SK-N-SH (cell line): ENCODE results near the gene SBK1. TPM values are rescaled to one million over a fixed set of nuclear protein-coding genes. Genes with fewer than 3 reads are reported as not detected.

ENCODE experiments used
- CTCF ChIA-PET: fragments of 300-600, 350-600 bp; formaldehyde crosslinking; extraction: SDS; loops from one replicate; lab custom pipeline; 2021; lab: Yijun Ruan, JAX
- POLR2A ChIA-PET: fragments of 350-600 bp; sonication (Branson Sonifier 250); formaldehyde crosslinking; extraction: SDS; loops from one replicate; lab custom pipeline; 2020; ENCODE audit warnings: antibody characterized with exemption, inconsistent platforms; lab: Yijun Ruan, JAX
- DNase-seq: peaks from one replicate; pipeline ENCODE4 v3.0.0; 2012
- H2AFZ ChIP-seq: fragments of 200-600 bp; sonication (generic); 2 replicates; pipeline ENCODE4 v1.8.1; 2016; ENCODE audit warnings: antibody characterized with exemption, mild to moderate bottlenecking, low read depth
- H3F3A ChIP-seq: fragments of 200-600 bp; sonication (generic); replicated peaks from 2 replicates; pipeline ENCODE3; 2016; ENCODE audit warnings: antibody characterized with exemption, mild to moderate bottlenecking; ENCODE audit not compliant: insufficient read depth
- H3K27ac ChIP-seq, 2 experiments: fragments of 200-500 bp in 1 of 2; fragments of 200-600 bp in 1 of 2; sonication (Bioruptor generic) in 1 of 2; sonication (generic), shearing (Covaris generic) in 1 of 2; 2 replicates each; pipeline versions ENCODE4 v1.5.1 to v1.6.1; 2014 to 2016; ENCODE audit warnings: low read depth in 2 of 2, inconsistent platforms in 1 of 2, low read length in 1 of 2, mild to moderate bottlenecking in 1 of 2, mixed read lengths in 1 of 2
- H3K27me3 ChIP-seq: fragments of 200-600 bp; sonication (generic), shearing (Covaris generic); 2 replicates; pipeline ENCODE4 v1.6.1; 2016; ENCODE audit warnings: mixed run types; ENCODE audit not compliant: insufficient read depth
- H3K36me3 ChIP-seq, 2 experiments: fragments of 200-500 bp in 1 of 2; fragments of 200-600 bp in 1 of 2; sonication (Bioruptor generic) in 1 of 2; sonication (generic) in 1 of 2; replicated peaks in 1 of 2; 2 replicates each; pipeline versions ENCODE3 to v1.5.1; 2014 to 2016; ENCODE audit warnings: low read length in 1 of 2, mild to moderate bottlenecking in 1 of 2; ENCODE audit not compliant: insufficient read depth in 2 of 2, control insufficient read depth in 1 of 2
- H3K4me1 ChIP-seq, 2 experiments: fragments of 200-500 bp in 1 of 2; fragments of 200-600 bp in 1 of 2; sonication (Bioruptor generic) in 1 of 2; sonication (generic), shearing (Covaris generic) in 1 of 2; 2 replicates each; pipeline versions ENCODE4 v1.5.1 to v1.6.1; 2014 to 2016; ENCODE audit warnings: low read depth in 1 of 2, low read length in 1 of 2, mixed run types in 1 of 2; ENCODE audit not compliant: insufficient read depth in 2 of 2, control insufficient read depth in 1 of 2
- H3K4me2 ChIP-seq: fragments of 200-600 bp; sonication (generic), shearing (Covaris generic); 2 replicates; pipeline ENCODE4 v1.6.1; 2017; ENCODE audit warnings: mixed run types
- H3K4me3 ChIP-seq, 2 experiments: fragments of 200-500 bp in 1 of 2; fragments of 200-600 bp in 1 of 2; sonication (Bioruptor generic) in 1 of 2; sonication (generic), shearing (Covaris generic) in 1 of 2; 2 replicates each; pipeline versions ENCODE4 v1.5.1 to v1.8.1; 2014 to 2016; ENCODE audit warnings: low read depth in 2 of 2, inconsistent platforms in 1 of 2, low read length in 1 of 2, mild to moderate bottlenecking in 1 of 2, mixed read lengths in 1 of 2, moderate library complexity in 1 of 2
- H3K79me2 ChIP-seq: fragments of 200-600 bp; sonication (generic); 2 replicates; pipeline ENCODE4 v1.8.1; 2017; ENCODE audit warnings: mild to moderate bottlenecking; ENCODE audit not compliant: insufficient read depth
- H3K9ac ChIP-seq: fragments of 200-600 bp; sonication (generic); 2 replicates; pipeline ENCODE4 v1.6.1; 2017; ENCODE audit warnings: mixed run types
- H3K9me2 ChIP-seq: fragments of 200-600 bp; sonication (generic); 2 replicates; pipeline ENCODE4 v1.6.1; 2017; ENCODE audit warnings: mixed run types
- H3K9me3 ChIP-seq: fragments of 200-600 bp; sonication (generic); 2 replicates; pipeline ENCODE4 v1.6.1; 2017; ENCODE audit warnings: mixed run types, mild to moderate bottlenecking, moderate library complexity
- H4K20me1 ChIP-seq: fragments of 200-600 bp; sonication (generic); 2 replicates; pipeline ENCODE4 v1.6.1; 2017; ENCODE audit warnings: mild to moderate bottlenecking, mixed run types; ENCODE audit not compliant: insufficient read depth
- EP300 ChIP-seq, 2 experiments: IDR thresholded peaks; 2 replicates each; pipeline versions ENCODE4 v1.4.0 to v1.6.1; 2012; ENCODE audit warnings: borderline replicate concordance in 1 of 2, low read depth in 1 of 2, low read length in 1 of 2
- EZH2phosphoT487 ChIP-seq: fragments of 200-600 bp; sonication (generic); IDR thresholded peaks from 2 replicates; pipeline ENCODE4 v1.6.1; 2017; ENCODE audit warnings: low read depth, mixed run types, mild to moderate bottlenecking, antibody characterized with exemption, moderate library complexity, borderline replicate concordance
- FOSL2 ChIP-seq: IDR thresholded peaks from 2 replicates; pipeline ENCODE4 v1.4.0; 2012; ENCODE audit warnings: low read depth, mild to moderate bottlenecking, moderate library complexity, borderline replicate concordance
- GATA2 ChIP-seq: sonication (generic); formaldehyde crosslinking; IDR thresholded peaks from 2 replicates; pipeline ENCODE4 v1.5.0; 2020; ENCODE audit warnings: mild to moderate bottlenecking, missing genetic modification reagents
- NFIC ChIP-seq: IDR thresholded peaks from 2 replicates; pipeline ENCODE4 v1.4.0; 2012; ENCODE audit warnings: borderline replicate concordance
- RCOR1 ChIP-seq: fragments of 150-350 bp; IDR thresholded peaks from 2 replicates; pipeline ENCODE4 v1.6.1; 2017; ENCODE audit warnings: antibody characterized with exemption, low read length
- SIN3A ChIP-seq: IDR thresholded peaks from 2 replicates; pipeline ENCODE4 v1.6.1; 2012; ENCODE audit warnings: low read depth, mild to moderate bottlenecking, low read length, moderate library complexity, borderline replicate concordance
- TCF12 ChIP-seq: IDR thresholded peaks from 2 replicates; pipeline ENCODE4 v1.4.0; 2012
- USF1 ChIP-seq: IDR thresholded peaks from 2 replicates; pipeline ENCODE4 v1.4.0; 2012; ENCODE audit warnings: low read depth, borderline replicate concordance
- ZBTB33 ChIP-seq: IDR thresholded peaks from 2 replicates; pipeline ENCODE4 v1.4.0; 2012; ENCODE audit warnings: low read depth, borderline replicate concordance
- WGBS: methylation state at CpG from one replicate; pipeline ENCODE4 v1.1.6; 2017; ENCODE audit warnings: low lambda C conversion rate; 5-methylcytosine and 5-hydroxymethylcytosine counted together
- polyA plus RNA-seq, 3 experiments: library from polyadenylated mRNA; depleted of rRNA; stranded (reverse); fragments of >200 nt; gene quantifications; 2 replicates each; pipeline ENCODE4 v1.2.3, GENCODE V29; 2012
- TF ChIP-seq, protein P1 (sequence below): fragments of 200-600 bp; sonication (generic); IDR thresholded peaks from 2 replicates; pipeline ENCODE4 v1.6.1; 2017; ENCODE audit warnings: antibody characterized with exemption, mild to moderate bottlenecking, moderate library complexity
- TF ChIP-seq, protein P2 (sequence below): IDR thresholded peaks from 2 replicates; pipeline ENCODE4 v1.4.0; 2012; ENCODE audit warnings: low read depth
- TF ChIP-seq, protein P3 (sequence below): IDR thresholded peaks from 2 replicates; pipeline ENCODE4 v1.6.1; 2012; ENCODE audit warnings: mild to moderate bottlenecking, low read depth, low read length, moderate library complexity

The SBK1 gene
- polyA plus RNA-seq, 1 of the 3 experiments (the other 2 are of a cell fraction), result 0.36 TPM

DNA sequence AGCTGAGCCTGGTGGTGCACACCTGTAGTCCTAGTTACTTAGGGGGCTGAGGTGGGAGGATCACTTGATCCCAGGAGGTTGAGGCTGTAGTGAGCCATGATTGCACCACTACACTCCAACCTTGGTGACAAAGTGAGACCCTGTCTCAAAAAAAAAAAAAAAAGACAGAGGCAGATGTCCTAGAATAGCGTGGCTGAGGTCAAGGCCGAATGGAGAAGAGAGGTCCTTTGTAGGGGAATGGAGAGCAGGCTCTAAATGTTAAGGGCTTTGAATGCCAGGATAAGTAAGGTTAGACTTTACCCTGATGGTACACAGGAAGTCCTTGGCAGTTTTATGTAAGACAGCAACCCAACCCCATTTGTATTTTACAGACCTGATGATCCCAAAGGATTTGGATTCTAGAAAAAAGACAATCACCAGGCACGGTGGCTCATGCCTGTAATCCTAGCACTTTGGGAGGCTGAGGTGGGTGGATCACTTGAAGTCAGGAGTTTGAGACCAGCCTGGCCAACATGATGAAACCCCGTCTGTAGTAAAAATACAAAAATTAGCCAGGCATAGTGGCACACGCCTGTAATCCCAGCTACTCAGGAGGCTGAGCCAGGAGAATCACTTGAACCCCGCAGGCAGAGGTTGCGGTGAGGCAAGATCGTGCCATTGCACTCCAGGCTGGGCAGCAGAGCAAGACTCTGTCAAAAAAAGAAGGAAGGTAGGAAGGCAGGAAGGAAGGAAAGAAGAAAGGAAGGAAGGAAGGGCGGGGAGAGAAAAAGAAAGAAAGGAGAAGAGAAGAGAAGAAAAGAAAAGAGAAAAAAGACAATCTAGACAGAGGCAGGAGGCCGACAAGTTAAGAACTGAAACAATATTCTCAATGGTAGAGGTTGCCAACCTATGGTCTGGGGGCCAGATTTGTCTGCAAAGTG is 2.1 kb upstream of the SBK1 start:
- H3K79me2 ChIP-seq, result no peaks in the 10 kb centered on the region
- peak overlapping the region in 1 of 2 experiments; percentile 78; a peak in 2 of 4 replicates for H3K27ac ChIP-seq
- TF ChIP-seq EP300 (IDR thresholded peaks at IDR 0.05; ENCODE audit: borderline replicate concordance in 1 of 2, low read depth in 1 of 2, low read length in 1 of 2), result no peak
- no peak for TF ChIP-seq FOSL2
- no peak for TF ChIP-seq USF1
- TF ChIP-seq TCF12, result no peak
- TF ChIP-seq SIN3A, result no peak
- TF ChIP-seq, protein P1, sequence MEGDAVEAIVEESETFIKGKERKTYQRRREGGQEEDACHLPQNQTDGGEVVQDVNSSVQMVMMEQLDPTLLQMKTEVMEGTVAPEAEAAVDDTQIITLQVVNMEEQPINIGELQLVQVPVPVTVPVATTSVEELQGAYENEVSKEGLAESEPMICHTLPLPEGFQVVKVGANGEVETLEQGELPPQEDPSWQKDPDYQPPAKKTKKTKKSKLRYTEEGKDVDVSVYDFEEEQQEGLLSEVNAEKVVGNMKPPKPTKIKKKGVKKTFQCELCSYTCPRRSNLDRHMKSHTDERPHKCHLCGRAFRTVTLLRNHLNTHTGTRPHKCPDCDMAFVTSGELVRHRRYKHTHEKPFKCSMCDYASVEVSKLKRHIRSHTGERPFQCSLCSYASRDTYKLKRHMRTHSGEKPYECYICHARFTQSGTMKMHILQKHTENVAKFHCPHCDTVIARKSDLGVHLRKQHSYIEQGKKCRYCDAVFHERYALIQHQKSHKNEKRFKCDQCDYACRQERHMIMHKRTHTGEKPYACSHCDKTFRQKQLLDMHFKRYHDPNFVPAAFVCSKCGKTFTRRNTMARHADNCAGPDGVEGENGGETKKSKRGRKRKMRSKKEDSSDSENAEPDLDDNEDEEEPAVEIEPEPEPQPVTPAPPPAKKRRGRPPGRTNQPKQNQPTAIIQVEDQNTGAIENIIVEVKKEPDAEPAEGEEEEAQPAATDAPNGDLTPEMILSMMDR, result no peak
- TF ChIP-seq, protein P2, sequence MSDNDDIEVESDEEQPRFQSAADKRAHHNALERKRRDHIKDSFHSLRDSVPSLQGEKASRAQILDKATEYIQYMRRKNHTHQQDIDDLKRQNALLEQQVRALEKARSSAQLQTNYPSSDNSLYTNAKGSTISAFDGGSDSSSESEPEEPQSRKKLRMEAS, result no peak
- no peak for TF ChIP-seq GATA2
- TF ChIP-seq NFIC, result no peak
- no peak for TF ChIP-seq RCOR1
- TF ChIP-seq ZBTB33, result no peak
- TF ChIP-seq, protein P3, sequence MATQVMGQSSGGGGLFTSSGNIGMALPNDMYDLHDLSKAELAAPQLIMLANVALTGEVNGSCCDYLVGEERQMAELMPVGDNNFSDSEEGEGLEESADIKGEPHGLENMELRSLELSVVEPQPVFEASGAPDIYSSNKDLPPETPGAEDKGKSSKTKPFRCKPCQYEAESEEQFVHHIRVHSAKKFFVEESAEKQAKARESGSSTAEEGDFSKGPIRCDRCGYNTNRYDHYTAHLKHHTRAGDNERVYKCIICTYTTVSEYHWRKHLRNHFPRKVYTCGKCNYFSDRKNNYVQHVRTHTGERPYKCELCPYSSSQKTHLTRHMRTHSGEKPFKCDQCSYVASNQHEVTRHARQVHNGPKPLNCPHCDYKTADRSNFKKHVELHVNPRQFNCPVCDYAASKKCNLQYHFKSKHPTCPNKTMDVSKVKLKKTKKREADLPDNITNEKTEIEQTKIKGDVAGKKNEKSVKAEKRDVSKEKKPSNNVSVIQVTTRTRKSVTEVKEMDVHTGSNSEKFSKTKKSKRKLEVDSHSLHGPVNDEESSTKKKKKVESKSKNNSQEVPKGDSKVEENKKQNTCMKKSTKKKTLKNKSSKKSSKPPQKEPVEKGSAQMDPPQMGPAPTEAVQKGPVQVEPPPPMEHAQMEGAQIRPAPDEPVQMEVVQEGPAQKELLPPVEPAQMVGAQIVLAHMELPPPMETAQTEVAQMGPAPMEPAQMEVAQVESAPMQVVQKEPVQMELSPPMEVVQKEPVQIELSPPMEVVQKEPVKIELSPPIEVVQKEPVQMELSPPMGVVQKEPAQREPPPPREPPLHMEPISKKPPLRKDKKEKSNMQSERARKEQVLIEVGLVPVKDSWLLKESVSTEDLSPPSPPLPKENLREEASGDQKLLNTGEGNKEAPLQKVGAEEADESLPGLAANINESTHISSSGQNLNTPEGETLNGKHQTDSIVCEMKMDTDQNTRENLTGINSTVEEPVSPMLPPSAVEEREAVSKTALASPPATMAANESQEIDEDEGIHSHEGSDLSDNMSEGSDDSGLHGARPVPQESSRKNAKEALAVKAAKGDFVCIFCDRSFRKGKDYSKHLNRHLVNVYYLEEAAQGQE, result no peak
- no peak for TF ChIP-seq EZH2phosphoT487
- peaks cover 3 to 15% of the 10 kb centered on the region in 2 experiments; a peak in 1 of 4 replicates for H3K4me1 ChIP-seq
- peak overlapping the region in 1 of 2 experiments; percentile 33; a peak in 2 of 4 replicates for H3K4me3 ChIP-seq
- 91% methylated on average over 10 of the region's 10 CpGs for WGBS
- DNase-seq, result no peak
- 0 out of 2 replicates have a peak, but pooled peaks cover 10% of the 10 kb centered on the region for H3K27me3 ChIP-seq
- no peaks in the 10 kb centered on the region for H3K36me3 ChIP-seq
- no peaks in the 10 kb centered on the region for H3K9me3 ChIP-seq
- peaks cover 4% of the 10 kb centered on the region for H3F3A ChIP-seq
- ChIA-PET CTCF (interaction anchor here (8.0 to 10.5 kb wide), 2 partner anchors 12 to 26 kb away, joined by 47 to 82 read pairs; no protein-coding TSS in a partner anchor), POLR2A (interaction anchor here (1.7 kb wide), 1 partner anchor 8 kb away, joined by 5 read pairs; no protein-coding TSS in a partner anchor)
- no peaks in the 10 kb centered on the region for H4K20me1 ChIP-seq
- no peak overlapping the region for H2AFZ ChIP-seq
- H3K9me2 ChIP-seq, result no peaks in the 10 kb centered on the region
- H3K9ac ChIP-seq, result no peak overlapping the region
- no peak overlapping the region for H3K4me2 ChIP-seq
